ENCODE measurements around the gene TCF4. TPM values are rescaled to one million over a fixed set of nuclear protein-coding genes. Genes with fewer than 3 reads are reported as not detected.

TCF4 gene
- total RNA-seq, 1 experiment from 2014 or later, result 0.42 TPM

GRCh38 chr18:55320424-55321264 is 267.3 kb downstream of the TCF4 start:
- BruUV-seq (replicated peaks), result no TSS peak
- H3K4me2 ChIP-seq (ENCODE audit: low read length), result no peak overlapping the region
- no peaks in the 10 kb centered on the region for H3K4me1 ChIP-seq (ENCODE audit: control insufficient read depth in 1 of 2, insufficient read depth in 2 of 2, low read length in 2 of 2)
- CTCF ChIA-PET, result no interaction called here
- no peak overlapping the region for H3K4me3 ChIP-seq (replicated peaks in 1 of 2; ENCODE audit: low read depth in 1 of 2, low read length in 2 of 2)
- no peaks in the 10 kb centered on the region for H3K36me3 ChIP-seq (ENCODE audit: control insufficient read depth in 1 of 2, insufficient read depth in 2 of 2, low read length in 2 of 2)
- RAD21 ChIA-PET (ENCODE audit: low non-redundant PET in 1 of 2, low total read pairs in 2 of 2, uncharacterized antibody in 2 of 2, unreplicated experiment in 2 of 2), result no interaction called here
- H4K20me1 ChIP-seq (ENCODE audit: insufficient read depth), result no peaks in the 10 kb centered on the region; the same call in 1 of the 2 replicates
- H2AFZ ChIP-seq (ENCODE audit: low read depth, low read length, poor library complexity, severe bottlenecking), result no peak overlapping the region
- no peak for DNase-seq (ENCODE audit: low read depth, low spot score)
- intact Hi-C loops (cut with micrococcal nuclease), result no loop called here
- POLR2A ChIA-PET, result no interaction called here
- no peak overlapping the region for H3K9ac ChIP-seq (ENCODE audit: low read length)
- no peaks in the 10 kb centered on the region for H3K27me3 ChIP-seq (ENCODE audit: insufficient read depth, low read length)
- no peak for TF ChIP-seq CEBPB (IDR thresholded peaks at IDR 0.05; ENCODE audit: low read depth)
- H3K9me2 ChIP-seq (ENCODE audit: insufficient read depth), result no peaks in the 10 kb centered on the region
- no peak for ATAC-seq
- H3K9me3 ChIP-seq (ENCODE audit: control insufficient read depth in 1 of 2, insufficient read depth in 1 of 2, low read depth in 1 of 2, low read length in 2 of 2), result no peaks in the 10 kb centered on the region
- no peaks in the 10 kb centered on the region for H3K79me2 ChIP-seq (ENCODE audit: insufficient read depth, low read length)
- H3K27ac ChIP-seq (ENCODE audit: low read depth, low read length), result no peak overlapping the region

DNA sequence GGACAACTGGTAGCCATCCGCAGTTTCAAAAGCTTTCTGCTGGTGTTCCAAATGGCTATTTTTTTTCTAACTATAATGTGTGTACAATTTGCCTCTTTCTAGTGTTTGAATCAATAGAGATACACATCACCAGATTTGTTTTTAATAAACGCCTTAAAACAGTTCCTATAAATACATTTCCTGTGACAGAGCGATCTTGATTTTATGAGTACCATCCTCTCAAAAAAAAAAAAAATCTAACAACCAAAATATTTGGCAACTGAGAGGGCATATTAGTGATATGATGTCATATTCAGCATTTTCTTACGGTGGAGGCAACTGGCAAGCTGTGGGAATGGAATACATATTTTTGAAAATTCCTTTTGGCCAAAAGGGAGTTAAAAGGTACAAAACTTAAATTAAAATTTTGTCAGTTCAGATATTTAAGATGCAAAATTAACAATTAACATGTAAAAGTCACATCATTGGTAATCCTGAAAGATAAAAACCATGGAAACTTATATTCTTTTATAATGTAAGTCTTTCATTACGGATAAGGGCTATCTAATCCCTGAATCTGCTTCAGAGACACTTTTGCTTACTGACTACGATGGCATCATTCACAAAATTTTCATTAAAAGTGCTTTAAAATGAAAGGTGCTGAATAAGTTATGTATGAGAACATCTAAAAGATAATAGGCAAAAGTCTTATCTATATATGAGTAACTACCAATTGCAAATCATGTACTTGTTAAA is 268.4 kb downstream of the TCF4 start:
- H3K4me1 ChIP-seq (ENCODE audit: control insufficient read depth in 1 of 2, insufficient read depth in 2 of 2, low read length in 2 of 2), result no peaks in the 10 kb centered on the region
- H3K9me3 ChIP-seq (ENCODE audit: control insufficient read depth in 1 of 2, insufficient read depth in 1 of 2, low read depth in 1 of 2, low read length in 2 of 2), result no peaks in the 10 kb centered on the region
- BruUV-seq (replicated peaks), result no TSS peak
- H3K27me3 ChIP-seq (ENCODE audit: insufficient read depth, low read length), result no peaks in the 10 kb centered on the region
- TF ChIP-seq EZH2phosphoT487 (IDR thresholded peaks at IDR 0.05; ENCODE audit: borderline replicate concordance) (no peak), YY1 (IDR thresholded peaks at IDR 0.05; ENCODE audit: extremely low read depth, insufficient replicate concordance, low read depth, low read length) (no peak), CBX3 (IDR thresholded peaks at IDR 0.05; ENCODE audit: low read depth) (no peak), EGR1 (IDR thresholded peaks at IDR 0.05; ENCODE audit: low read depth) (no peak), POLR2A (IDR thresholded peaks at IDR 0.05; ENCODE audit: borderline replicate concordance, extremely low read depth, insufficient read depth, insufficient read length) (no peak), CTCF (IDR thresholded peaks at IDR 0.05 in 2 of 3, conservative IDR thresholded peaks at IDR 0.05 in 1 of 3; ENCODE audit: borderline replicate concordance in 1 of 3, insufficient read depth in 1 of 3, low read depth in 2 of 3, low read length in 2 of 3) (no peak), FOSL1 (IDR thresholded peaks at IDR 0.05; ENCODE audit: low read depth) (no peak), ZNF274 (IDR thresholded peaks at IDR 0.05; ENCODE audit: low read depth, low read length) (no peak), SRF (IDR thresholded peaks at IDR 0.05; ENCODE audit: low read depth) (no peak), SP1 (IDR thresholded peaks at IDR 0.05; ENCODE audit: low read depth) (no peak), CEBPB (IDR thresholded peaks at IDR 0.05; ENCODE audit: low read depth) (no peak)
- H3K36me3 ChIP-seq (ENCODE audit: control insufficient read depth in 1 of 2, insufficient read depth in 2 of 2, low read length in 2 of 2), result no peaks in the 10 kb centered on the region
- no peak overlapping the region for H2AFZ ChIP-seq (ENCODE audit: low read depth, low read length, poor library complexity, severe bottlenecking)
- ChIA-PET RAD21 (ENCODE audit: low non-redundant PET in 1 of 2, low total read pairs in 2 of 2, uncharacterized antibody in 2 of 2, unreplicated experiment in 2 of 2) (no interaction called here), POLR2A (no interaction called here), CTCF (no interaction called here)
- no peaks in the 10 kb centered on the region for H3K79me2 ChIP-seq (ENCODE audit: insufficient read depth, low read length)
- ATAC-seq (no peak), DNase-seq (ENCODE audit: low read depth, low spot score) (no peak)
- no peak overlapping the region for H3K4me3 ChIP-seq (replicated peaks in 1 of 2; ENCODE audit: low read depth in 1 of 2, low read length in 2 of 2)
- no peak overlapping the region for H3K9ac ChIP-seq (ENCODE audit: low read length)
- H4K20me1 ChIP-seq (ENCODE audit: insufficient read depth), result no peaks in the 10 kb centered on the region; the same call in 1 of the 2 replicates
- H3K4me2 ChIP-seq (ENCODE audit: low read length), result no peak overlapping the region
- no peak overlapping the region for H3K27ac ChIP-seq (ENCODE audit: low read depth, low read length)
- no peaks in the 10 kb centered on the region for H3K9me2 ChIP-seq (ENCODE audit: insufficient read depth)
- intact Hi-C loops (cut with micrococcal nuclease), result no loop called here
